NCI-H146 treated with DMSO at 0.1 percent for 48 hours (cell line): ENCODE data around the gene P2RY8.
"Not testable (repeated sequence)": the region's sequence is repeated elsewhere in the genome, so short reads cannot be mapped to it uniquely, and the experiment has no call there.

Experiments used
- DNase-seq: peaks from one replicate; lab custom pipeline; 2025; ENCODE audit not compliant: unreplicated experiment; lab: John Stamatoyannopoulos, UW

The P2RY8 gene

GRCh38 chrX:1488745-1489144 lies 48.2 kb downstream of the P2RY8 start:
- no peak for DNase-seq

GRCh38 chrX:1488141-1488540 lies 48.8 kb downstream of the P2RY8 start:
- no peak for DNase-seq

- no peak for DNase-seq
Observed at GRCh38 chrX:1487401-1487800, 49.6 kb downstream of the P2RY8 start.

GRCh38 chrX:1486749-1487361 lies 50.1 kb downstream of the P2RY8 start:
- no peak for DNase-seq

GRCh38 chrX:1486177-1486576 lies 50.8 kb downstream of the P2RY8 start:
- no peak for DNase-seq

- no peak for DNase-seq
Observed at GRCh38 chrX:1485033-1485432, 52.0 kb downstream of the P2RY8 start.

- DNase-seq = no peak
Observed at GRCh38 chrX:1484638-1485019, 52.4 kb downstream of the P2RY8 start.

- DNase-seq = no peak
Observed at GRCh38 chrX:1483843-1484637, 52.9 kb downstream of the P2RY8 start.

- DNase-seq = not testable (repeated sequence)
Observed at GRCh38 chrX:1482530-1482928, 54.5 kb downstream of the P2RY8 start.

- no peak for DNase-seq
Observed at GRCh38 chrX:1481636-1482529, 55.1 kb downstream of the P2RY8 start.

- DNase-seq = no peak
Observed at GRCh38 chrX:1480082-1480785, 56.8 kb downstream of the P2RY8 start.

GRCh38 chrX:1477801-1478458 lies 59.1 kb downstream of the P2RY8 start:
- DNase-seq = no peak

GRCh38 chrX:1477229-1477628 lies 59.8 kb downstream of the P2RY8 start:
- no peak for DNase-seq

- DNase-seq = no peak
Observed at GRCh38 chrX:1476682-1477081, 60.3 kb downstream of the P2RY8 start.

GRCh38 chrX:1475881-1476280 lies 61.1 kb downstream of the P2RY8 start:
- no peak for DNase-seq

GRCh38 chrX:1475481-1475880 lies 61.5 kb downstream of the P2RY8 start:
- no peak for DNase-seq

- not testable (repeated sequence) for DNase-seq
Observed at GRCh38 chrX:1474593-1474992, 62.4 kb downstream of the P2RY8 start.

GRCh38 chrX:1472975-1473374 lies 64.0 kb downstream of the P2RY8 start:
- no peak for DNase-seq

- DNase-seq = no peak
Observed at GRCh38 chrX:1468250-1468772, 68.7 kb downstream of the P2RY8 start.

- DNase-seq = no peak
Observed at GRCh38 chrX:1466971-1467561, 69.9 kb downstream of the P2RY8 start.
